HG02870 (cell line): ENCODE results near the gene PPP6R1.

ENCODE experiments used
- ATAC-seq: cut with Tn5 transposase; IDR thresholded peaks from one replicate; pipeline ENCODE4 v1.9.1; 2021; ENCODE audit warnings: mild to moderate bottlenecking, moderate library complexity; ENCODE audit not compliant: unreplicated experiment

Gene PPP6R1

GRCh38 chr19:55258828-55259539, at the start of gene PPP6R1:
Gene PPP6R1, minus strand, starts transcription at chr19:55259017. Its CDS starts 11,914 bp downstream, at chr19:55247103.
- peak; percentile 62 for ATAC-seq

DNA sequence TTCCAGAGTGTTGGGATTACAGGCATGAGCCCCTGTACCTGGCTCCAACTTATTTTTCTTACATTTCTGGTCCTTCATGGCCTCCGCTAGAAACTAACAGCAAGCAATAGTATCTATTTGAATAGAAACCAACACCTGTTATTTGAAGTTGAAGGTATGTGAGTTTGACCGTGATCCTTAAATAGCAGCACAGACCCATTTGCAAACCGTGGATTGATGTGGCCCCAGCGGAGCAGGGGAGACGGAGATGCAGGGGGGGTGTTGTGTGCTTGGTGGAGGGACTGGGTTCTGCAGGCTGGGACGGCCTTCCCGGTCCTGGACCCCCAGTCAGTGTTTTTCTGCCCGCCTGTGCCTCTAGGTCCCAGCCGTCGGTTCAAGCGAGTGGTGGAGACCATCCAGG, 49.5 kb upstream of the PPP6R1 start:
- ATAC-seq = no peak

DNA sequence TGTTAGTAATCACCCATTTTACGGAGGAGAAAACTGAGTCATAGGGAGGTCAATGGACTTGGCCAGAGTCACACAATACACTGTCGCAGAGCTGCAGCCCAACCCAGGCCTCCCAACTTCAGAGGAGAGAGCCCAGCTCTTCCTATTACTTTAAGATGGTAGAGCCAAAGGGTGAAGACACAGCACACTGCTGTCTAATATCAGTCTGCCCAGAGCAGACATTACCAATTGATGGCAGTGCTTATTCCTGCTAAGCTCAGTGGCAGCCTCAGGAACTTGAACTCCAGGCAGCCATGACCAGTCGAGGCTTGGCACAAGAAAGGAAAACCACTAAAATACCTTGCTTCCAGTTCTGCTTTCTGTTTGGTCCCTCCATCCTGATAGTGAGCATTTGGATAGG, 47.9 kb upstream of the PPP6R1 start:
- no peak for ATAC-seq

DNA sequence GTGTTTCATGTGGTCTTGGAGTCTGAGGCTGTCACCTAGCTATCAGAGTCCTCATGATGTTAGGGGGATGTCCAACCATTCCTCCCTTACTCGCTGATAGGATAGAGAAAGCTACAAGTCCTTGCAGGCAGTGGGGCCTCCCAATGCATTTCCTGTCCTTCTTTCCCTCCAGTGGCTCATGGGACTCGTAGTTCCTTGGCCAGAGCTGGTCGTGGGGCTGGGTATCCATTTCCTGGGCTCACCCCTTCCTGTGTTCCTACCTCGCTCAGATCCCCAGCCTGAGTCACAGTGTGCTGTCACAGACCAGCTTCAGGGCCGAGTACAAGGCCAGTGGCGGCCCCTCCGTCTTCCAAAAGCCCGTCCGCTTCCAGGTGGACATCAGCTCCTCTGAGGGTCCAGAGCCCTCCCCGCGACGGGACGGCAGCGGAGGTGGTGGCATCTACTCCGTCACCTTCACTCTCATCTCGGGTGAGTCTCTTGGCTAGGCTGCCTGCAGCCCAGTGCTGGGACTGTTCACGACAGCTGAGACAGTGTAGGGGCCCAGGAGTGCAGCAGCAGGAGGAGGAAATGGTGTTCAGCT, 47.3 kb upstream of the PPP6R1 start:
- ATAC-seq = no peak

DNA sequence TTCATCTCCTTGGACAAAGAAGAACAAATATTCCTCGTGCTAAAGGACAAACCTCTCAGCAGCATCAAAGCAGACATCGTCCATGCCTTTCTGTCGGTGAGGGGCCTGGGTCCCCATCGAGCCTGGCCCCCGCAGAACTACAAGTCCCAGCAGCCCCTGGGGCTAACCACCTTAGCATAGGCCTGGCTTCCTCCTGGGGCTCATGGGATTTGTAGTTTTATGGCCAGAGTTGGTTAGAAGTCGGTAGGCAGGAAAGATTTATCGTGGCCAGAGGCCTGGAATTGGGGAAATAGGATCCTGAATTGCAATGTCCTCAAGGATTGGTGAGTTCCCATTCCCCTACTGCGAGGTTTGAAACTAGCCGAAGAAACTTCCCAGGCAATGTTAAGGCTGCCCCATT, 46.7 kb upstream of the PPP6R1 start:
- no peak for ATAC-seq

DNA sequence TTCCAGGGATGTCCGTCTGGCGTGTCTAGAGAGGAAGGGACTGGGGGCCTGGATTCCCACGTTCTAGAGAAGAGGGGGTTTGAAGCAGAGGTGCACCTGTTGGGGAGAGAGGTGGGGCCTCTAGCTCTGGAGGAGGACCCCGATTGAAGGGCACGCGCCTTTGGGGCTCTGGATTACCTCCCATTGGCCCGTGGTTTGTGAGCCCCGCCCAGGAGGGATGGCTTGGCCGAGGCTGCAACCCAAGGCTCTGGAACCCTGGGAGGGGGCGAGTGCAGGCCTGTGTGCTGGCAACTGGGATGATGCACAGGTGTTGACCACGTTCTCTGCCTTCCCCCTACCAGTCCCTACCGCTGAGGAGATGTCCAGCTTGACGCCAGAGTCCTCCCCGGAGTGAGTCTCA, 46.2 kb upstream of the PPP6R1 start:
- no peak for ATAC-seq

GRCh38 chr19:55304279-55304978, 45.6 kb upstream of the PPP6R1 start:
- no peak for ATAC-seq

- no peak for ATAC-seq
Observed at GRCh38 chr19:55303477-55303876, 44.7 kb upstream of the PPP6R1 start.

GRCh38 chr19:55302318-55302703, 43.5 kb upstream of the PPP6R1 start:
- ATAC-seq = no peak

- no peak for ATAC-seq
Observed at GRCh38 chr19:55301459-55302317, 42.9 kb upstream of the PPP6R1 start.

DNA sequence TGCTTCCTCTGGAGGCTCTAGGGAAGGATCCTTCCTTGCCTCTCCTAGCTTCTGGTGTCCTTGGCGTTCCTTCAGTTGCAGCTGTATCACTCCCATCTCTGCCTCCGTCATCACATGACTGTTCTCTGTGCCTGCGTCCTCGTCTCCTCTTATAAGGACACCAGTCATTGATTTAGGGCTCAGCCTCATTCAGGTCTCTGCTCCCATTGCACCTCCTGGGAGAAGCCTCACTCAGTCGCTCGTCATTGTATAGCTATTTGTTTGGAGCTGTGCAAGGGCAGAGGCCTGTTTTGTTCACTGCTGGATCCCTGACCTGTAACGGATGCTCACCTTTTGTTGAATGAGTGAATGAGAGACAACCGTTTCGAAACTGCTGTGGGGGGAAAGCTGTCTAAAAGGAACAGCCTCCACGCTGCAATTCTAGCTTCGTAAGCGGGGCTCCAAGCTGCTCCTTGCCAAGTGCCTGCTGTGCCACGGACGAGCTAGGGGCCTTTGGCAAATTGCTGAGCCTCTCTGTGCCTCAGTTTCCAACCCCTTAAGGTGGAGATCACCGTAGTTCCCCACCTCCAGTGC, 42.2 kb upstream of the PPP6R1 start:
- ATAC-seq = no peak

DNA sequence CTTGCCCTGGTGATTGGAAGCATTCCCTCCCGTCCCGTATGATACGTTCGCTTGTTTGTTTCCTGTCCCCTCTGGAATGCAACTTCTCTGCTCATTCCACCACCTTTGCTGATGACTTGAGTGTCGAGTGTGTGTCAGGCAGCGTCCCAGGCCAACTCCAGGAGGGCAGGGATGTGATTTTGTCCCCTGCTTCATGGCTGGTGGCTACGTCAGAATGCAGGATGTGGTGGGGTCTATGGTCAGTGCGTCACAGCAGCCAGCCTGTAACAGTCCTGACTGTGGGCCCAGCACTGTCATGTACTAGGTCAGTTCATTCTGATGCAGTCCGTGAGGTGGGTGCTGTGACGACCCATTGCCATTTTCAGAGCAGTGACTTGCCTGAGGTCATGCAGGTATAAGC, 41.2 kb upstream of the PPP6R1 start:
- no peak for ATAC-seq

- ATAC-seq = no peak
Observed at GRCh38 chr19:55297267-55297666, 38.5 kb upstream of the PPP6R1 start.

- ATAC-seq = no peak
Observed at GRCh38 chr19:55289117-55289796, 30.4 kb upstream of the PPP6R1 start.

- ATAC-seq = no peak
Observed at GRCh38 chr19:55287361-55288079, 28.7 kb upstream of the PPP6R1 start.

DNA sequence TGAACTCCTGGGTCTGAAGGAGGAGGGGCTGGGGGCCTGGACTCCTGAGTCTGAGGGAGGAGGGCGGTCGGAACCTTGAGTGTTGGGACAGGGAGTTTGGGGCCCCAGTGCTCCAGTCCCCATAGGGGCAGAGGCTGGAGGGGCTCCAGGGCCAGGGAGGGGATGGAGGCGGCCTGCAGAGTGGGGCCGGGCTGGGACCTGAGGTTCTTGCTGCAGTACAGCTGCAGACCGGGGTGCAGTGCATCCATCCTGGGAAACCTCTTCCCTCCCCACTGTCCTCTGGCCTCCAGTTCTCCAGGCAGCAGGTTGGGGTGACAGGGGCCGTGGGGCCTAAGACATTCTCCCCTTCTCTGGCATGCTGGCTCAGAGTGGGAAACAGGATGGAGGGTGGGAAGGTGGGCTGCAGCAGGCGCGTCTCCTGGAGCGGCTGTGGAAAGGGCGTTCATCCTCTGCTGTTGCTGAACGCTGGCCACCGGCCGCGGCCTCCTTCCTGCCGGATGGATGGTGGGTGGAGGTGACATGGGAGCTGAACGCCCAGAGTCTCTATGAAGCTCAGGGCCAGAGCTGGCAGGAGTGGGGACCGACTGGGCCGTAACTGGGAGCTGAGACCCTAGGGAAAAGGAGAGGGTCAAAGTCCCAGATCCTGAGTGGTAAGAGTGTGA, 26.5 kb upstream of the PPP6R1 start:
- no peak for ATAC-seq

GRCh38 chr19:55284405-55285058, 25.7 kb upstream of the PPP6R1 start:
- ATAC-seq = no peak

- ATAC-seq = no peak
Observed at GRCh38 chr19:55283548-55284377, 24.9 kb upstream of the PPP6R1 start, which contains the start of gene BRSK1. Gene BRSK1, plus strand, starts transcription at chr19:55283997. Its CDS starts 446 bp downstream, at chr19:55284443.
